ENCODE measurements around the gene MYBPHL.

MYBPHL gene

DNA sequence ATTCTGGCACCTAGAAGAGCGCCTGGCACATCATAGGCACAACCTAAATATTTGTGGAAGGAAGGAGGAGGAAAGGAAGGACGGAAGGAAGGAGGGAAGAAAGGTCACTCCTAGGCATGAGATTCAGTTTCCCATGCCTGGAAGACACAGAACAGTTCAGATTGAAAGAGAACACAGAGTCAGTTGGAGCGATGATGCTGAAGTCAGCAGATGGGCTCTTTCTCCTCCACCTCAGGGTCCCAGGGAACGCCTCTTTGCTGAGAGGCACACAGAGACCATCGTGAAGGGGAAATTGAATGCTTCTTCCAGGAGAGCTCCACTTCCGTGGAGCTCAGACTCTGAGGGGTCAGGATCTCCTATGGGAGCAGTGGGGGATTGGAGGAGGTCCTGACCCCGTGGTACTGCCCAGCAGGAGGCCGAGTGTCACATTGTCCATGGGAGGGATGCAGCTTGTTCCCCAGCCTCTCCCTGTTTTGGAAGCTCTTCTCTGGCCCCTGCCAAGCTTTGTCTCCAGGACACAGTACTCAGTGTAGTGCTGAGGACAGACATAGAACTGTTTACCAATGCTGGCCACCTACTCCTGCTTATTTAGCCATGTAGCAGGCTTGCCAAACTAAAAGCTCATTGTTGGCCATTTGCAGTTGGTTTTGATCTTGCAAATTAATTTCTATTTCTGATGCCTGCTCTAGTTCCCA lies 2.4 kb downstream of the MYBPHL start:
- Histone ChIP-seq H3K36me3 (ENCODE audit: control insufficient read depth, insufficient read depth, low read length) (no peaks in the 10 kb centered on the region), H3K27me3 (ENCODE audit: control insufficient read depth, insufficient read depth, low read length) (no peaks in the 10 kb centered on the region), H3K9ac (ENCODE audit: low read depth, low read length) (no peak overlapping the region), H3K4me1 (ENCODE audit: control insufficient read depth, insufficient read depth, low read length) (peaks cover 6% of the 10 kb centered on the region), H3K4me3 (ENCODE audit: low read depth, low read length) (no peak overlapping the region), H3K9me3 (ENCODE audit: control insufficient read depth, insufficient read depth, low read length) (no peaks in the 10 kb centered on the region)

- H3K4me1 ChIP-seq (ENCODE audit: control insufficient read depth, insufficient read depth, low read length): peaks cover 2% of the 10 kb centered on the region
- no peak overlapping the region for H3K9ac ChIP-seq (ENCODE audit: low read depth, low read length)
- H3K27me3 ChIP-seq (ENCODE audit: control insufficient read depth, insufficient read depth, low read length): no peaks in the 10 kb centered on the region
- H3K4me3 ChIP-seq (ENCODE audit: low read depth, low read length): no peak overlapping the region
- no peaks in the 10 kb centered on the region for H3K36me3 ChIP-seq (ENCODE audit: control insufficient read depth, insufficient read depth, low read length)
- H3K9me3 ChIP-seq (ENCODE audit: control insufficient read depth, insufficient read depth, low read length): no peaks in the 10 kb centered on the region
Observed at GRCh38 chr1:109301874-109302273, 4.9 kb downstream of the MYBPHL start.

GRCh38 chr1:109300650-109301151 lies 6.1 kb downstream of the MYBPHL start:
- no peaks in the 10 kb centered on the region for H3K27me3 ChIP-seq (ENCODE audit: control insufficient read depth, insufficient read depth, low read length)

DNA sequence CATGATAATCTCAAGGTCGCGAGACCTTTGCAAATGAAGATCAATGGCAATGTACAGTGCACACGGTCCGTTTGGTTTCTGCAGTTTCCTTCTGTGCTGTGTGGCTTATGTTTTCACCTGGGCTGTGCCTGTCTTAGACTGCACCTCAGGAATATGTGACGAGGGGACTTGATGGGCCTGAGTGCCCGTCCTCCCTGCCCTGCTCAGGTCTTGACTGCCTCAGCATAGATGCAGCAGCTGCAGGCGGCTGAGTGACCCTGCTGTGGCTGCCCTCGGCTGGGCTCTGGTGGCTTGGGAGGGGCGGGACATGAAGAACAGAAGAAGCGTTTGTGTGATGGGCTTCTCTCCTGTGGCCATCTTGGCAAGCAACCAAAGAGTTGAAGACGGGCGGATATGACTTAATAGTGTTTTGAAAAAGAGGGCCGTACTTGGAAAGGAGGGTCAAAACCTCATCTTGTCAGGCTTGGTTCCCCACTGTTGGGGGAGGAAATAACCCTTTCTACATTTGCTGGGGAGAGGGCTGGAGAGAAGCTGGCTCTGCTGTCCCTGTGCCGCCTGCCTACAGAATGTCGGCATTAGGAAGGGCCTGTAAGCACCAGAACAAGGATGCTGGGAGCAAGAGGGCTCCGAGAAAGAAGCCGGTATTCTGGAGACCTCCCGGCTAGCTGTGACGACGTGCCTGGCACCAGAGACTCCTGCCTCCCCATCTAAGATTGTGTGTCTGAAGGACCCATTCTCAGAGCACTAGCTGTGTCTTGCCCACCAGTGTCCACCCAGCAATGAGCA lies 7.1 kb downstream of the MYBPHL start:
- no peak overlapping the region for H3K9ac ChIP-seq (ENCODE audit: low read depth, low read length)
- no peaks in the 10 kb centered on the region for H3K27me3 ChIP-seq (ENCODE audit: control insufficient read depth, insufficient read depth, low read length)
- no peaks in the 10 kb centered on the region for H3K9me3 ChIP-seq (ENCODE audit: control insufficient read depth, insufficient read depth, low read length)
- no peaks in the 10 kb centered on the region for H3K36me3 ChIP-seq (ENCODE audit: control insufficient read depth, insufficient read depth, low read length)
- no peaks in the 10 kb centered on the region for H3K4me1 ChIP-seq (ENCODE audit: control insufficient read depth, insufficient read depth, low read length)
- no peak overlapping the region for H3K4me3 ChIP-seq (ENCODE audit: low read depth, low read length)

More at GRCh38 chr1:109300650-109301151, 6.1 kb downstream of the MYBPHL start:
- Histone ChIP-seq H3K9ac (ENCODE audit: low read depth, low read length) (no peak overlapping the region), H3K4me3 (ENCODE audit: low read depth, low read length) (no peak overlapping the region), H3K9me3 (ENCODE audit: control insufficient read depth, insufficient read depth, low read length) (no peaks in the 10 kb centered on the region), H3K4me1 (ENCODE audit: control insufficient read depth, insufficient read depth, low read length) (no peaks in the 10 kb centered on the region), H3K36me3 (ENCODE audit: control insufficient read depth, insufficient read depth, low read length) (no peaks in the 10 kb centered on the region)

DNA sequence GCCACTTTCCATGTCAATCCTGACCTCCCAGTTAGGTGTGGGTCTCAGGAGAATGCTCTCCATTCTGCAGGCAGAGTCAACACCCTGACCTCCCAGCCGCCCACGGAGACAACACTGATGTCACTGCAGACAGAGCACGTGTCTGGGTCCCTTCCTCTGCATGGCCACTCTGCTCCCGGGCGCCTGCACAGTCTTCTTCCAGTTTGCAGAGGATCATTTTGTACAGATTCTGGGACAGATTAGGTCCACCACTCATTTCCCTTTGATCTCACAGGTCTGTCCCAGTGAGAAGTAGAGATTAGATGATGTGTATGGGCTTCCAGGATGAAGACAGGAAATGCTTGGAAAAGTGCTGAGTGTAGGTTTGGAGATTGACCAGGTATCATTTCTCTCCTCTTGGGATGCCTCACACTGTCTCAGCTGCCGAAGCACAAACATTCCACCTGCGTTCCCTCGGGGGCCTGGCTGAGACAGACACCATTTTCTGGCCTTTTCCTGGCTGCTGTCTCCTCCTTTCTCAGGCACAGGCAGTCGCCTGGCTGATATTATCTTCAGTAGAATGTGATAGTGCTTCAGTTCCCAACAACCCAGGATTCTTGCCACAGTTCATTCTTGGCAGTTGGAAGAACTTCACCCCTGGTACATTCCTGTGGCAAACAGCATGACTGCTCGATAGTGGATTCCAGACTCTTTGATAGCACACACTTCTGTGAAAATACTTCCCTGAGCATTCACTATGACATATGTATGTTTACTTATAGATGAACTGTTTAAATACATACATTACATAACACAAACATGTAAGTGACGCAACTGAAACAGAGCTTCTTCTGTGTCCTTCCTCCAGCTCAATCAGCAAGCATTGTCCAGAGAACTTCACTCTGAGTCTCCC lies 7.9 kb downstream of the MYBPHL start:
- no peaks in the 10 kb centered on the region for H3K27me3 ChIP-seq (ENCODE audit: control insufficient read depth, insufficient read depth, low read length)
- no peak overlapping the region for H3K9ac ChIP-seq (ENCODE audit: low read depth, low read length)
- H3K36me3 ChIP-seq (ENCODE audit: control insufficient read depth, insufficient read depth, low read length): no peaks in the 10 kb centered on the region
- H3K4me3 ChIP-seq (ENCODE audit: low read depth, low read length): no peak overlapping the region
- H3K9me3 ChIP-seq (ENCODE audit: control insufficient read depth, insufficient read depth, low read length): no peaks in the 10 kb centered on the region
- no peaks in the 10 kb centered on the region for H3K4me1 ChIP-seq (ENCODE audit: control insufficient read depth, insufficient read depth, low read length)

- Histone ChIP-seq H3K27me3 (ENCODE audit: control insufficient read depth, insufficient read depth, low read length) (no peaks in the 10 kb centered on the region), H3K9ac (ENCODE audit: low read depth, low read length) (no peak overlapping the region), H3K9me3 (ENCODE audit: control insufficient read depth, insufficient read depth, low read length) (no peaks in the 10 kb centered on the region), H3K36me3 (ENCODE audit: control insufficient read depth, insufficient read depth, low read length) (no peaks in the 10 kb centered on the region), H3K4me1 (ENCODE audit: control insufficient read depth, insufficient read depth, low read length) (no peaks in the 10 kb centered on the region), H3K4me3 (ENCODE audit: low read depth, low read length) (no peak overlapping the region)
Observed at GRCh38 chr1:109296782-109297181, 10.0 kb downstream of the MYBPHL start.

GRCh38 chr1:109295712-109296415 lies 10.9 kb downstream of the MYBPHL start:
- no peaks in the 10 kb centered on the region for H3K27me3 ChIP-seq (ENCODE audit: control insufficient read depth, insufficient read depth, low read length)
- no peak overlapping the region for H3K4me3 ChIP-seq (ENCODE audit: low read depth, low read length)
- H3K4me1 ChIP-seq (ENCODE audit: control insufficient read depth, insufficient read depth, low read length): no peaks in the 10 kb centered on the region
- H3K9me3 ChIP-seq (ENCODE audit: control insufficient read depth, insufficient read depth, low read length): no peaks in the 10 kb centered on the region
- H3K36me3 ChIP-seq (ENCODE audit: control insufficient read depth, insufficient read depth, low read length): no peaks in the 10 kb centered on the region
- H3K9ac ChIP-seq (ENCODE audit: low read depth, low read length): no peak overlapping the region

GRCh38 chr1:109294481-109294880 lies 12.3 kb downstream of the MYBPHL start:
- H3K9ac ChIP-seq (ENCODE audit: low read depth, low read length): no peak overlapping the region
- no peaks in the 10 kb centered on the region for H3K4me1 ChIP-seq (ENCODE audit: control insufficient read depth, insufficient read depth, low read length)
- no peaks in the 10 kb centered on the region for H3K27me3 ChIP-seq (ENCODE audit: control insufficient read depth, insufficient read depth, low read length)
- no peaks in the 10 kb centered on the region for H3K36me3 ChIP-seq (ENCODE audit: control insufficient read depth, insufficient read depth, low read length)
- H3K4me3 ChIP-seq (ENCODE audit: low read depth, low read length): no peak overlapping the region
- no peaks in the 10 kb centered on the region for H3K9me3 ChIP-seq (ENCODE audit: control insufficient read depth, insufficient read depth, low read length)

DNA sequence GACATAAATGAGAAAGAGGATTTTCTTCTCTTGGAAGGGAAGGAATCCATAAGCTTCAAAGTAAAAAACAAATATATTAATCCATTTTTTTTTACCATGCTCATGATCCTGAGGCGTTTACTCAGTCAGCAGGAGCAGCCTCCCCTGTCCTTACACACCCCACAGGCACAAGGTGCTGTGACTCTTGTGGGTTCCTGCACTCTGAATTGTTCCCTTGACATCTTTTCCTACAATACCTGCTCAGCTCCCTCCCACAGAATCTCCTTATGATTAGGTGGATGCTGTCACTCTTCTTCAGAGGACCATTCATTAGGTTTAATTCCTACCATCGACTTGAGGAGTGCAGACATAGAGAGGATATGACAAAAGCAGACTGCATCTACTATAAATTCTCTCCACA lies 13.8 kb downstream of the MYBPHL start:
- Histone ChIP-seq H3K27me3 (ENCODE audit: control insufficient read depth, insufficient read depth, low read length) (no peaks in the 10 kb centered on the region), H3K4me1 (ENCODE audit: control insufficient read depth, insufficient read depth, low read length) (no peaks in the 10 kb centered on the region), H3K36me3 (ENCODE audit: control insufficient read depth, insufficient read depth, low read length) (no peaks in the 10 kb centered on the region), H3K4me3 (ENCODE audit: low read depth, low read length) (no peak overlapping the region), H3K9ac (ENCODE audit: low read depth, low read length) (no peak overlapping the region), H3K9me3 (ENCODE audit: control insufficient read depth, insufficient read depth, low read length) (no peaks in the 10 kb centered on the region)

- H3K36me3 ChIP-seq (ENCODE audit: control insufficient read depth, insufficient read depth, low read length): no peaks in the 10 kb centered on the region
- H3K4me3 ChIP-seq (ENCODE audit: low read depth, low read length): no peak overlapping the region
- no peaks in the 10 kb centered on the region for H3K4me1 ChIP-seq (ENCODE audit: control insufficient read depth, insufficient read depth, low read length)
- H3K9ac ChIP-seq (ENCODE audit: low read depth, low read length): no peak overlapping the region
- no peaks in the 10 kb centered on the region for H3K27me3 ChIP-seq (ENCODE audit: control insufficient read depth, insufficient read depth, low read length)
- no peaks in the 10 kb centered on the region for H3K9me3 ChIP-seq (ENCODE audit: control insufficient read depth, insufficient read depth, low read length)
Observed at GRCh38 chr1:109292364-109292763, 14.4 kb downstream of the MYBPHL start.

DNA sequence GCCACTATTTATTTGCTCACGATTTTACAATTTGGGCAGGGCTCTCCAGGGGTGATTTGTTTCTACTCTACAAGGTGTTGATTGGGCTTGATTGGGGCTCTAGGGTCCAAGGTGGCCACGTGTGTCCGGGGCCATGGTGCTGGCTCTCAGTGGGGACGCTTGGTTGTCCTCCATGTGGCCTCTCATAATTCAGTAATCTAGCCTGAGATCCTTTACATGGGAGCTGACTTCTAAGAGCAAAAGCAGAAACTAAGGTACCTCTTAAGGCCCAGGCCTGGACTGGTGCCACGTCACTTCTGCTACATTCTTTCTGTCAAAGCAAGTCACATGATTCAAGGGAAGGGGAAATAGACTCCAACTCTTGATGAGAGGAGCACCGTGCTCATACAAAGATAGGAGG lies 15.8 kb downstream of the MYBPHL start:
- H3K9me3 ChIP-seq (ENCODE audit: control insufficient read depth, insufficient read depth, low read length): no peaks in the 10 kb centered on the region
- H3K4me3 ChIP-seq (ENCODE audit: low read depth, low read length): no peak overlapping the region
- no peaks in the 10 kb centered on the region for H3K36me3 ChIP-seq (ENCODE audit: control insufficient read depth, insufficient read depth, low read length)
- H3K4me1 ChIP-seq (ENCODE audit: control insufficient read depth, insufficient read depth, low read length): no peaks in the 10 kb centered on the region
- no peak overlapping the region for H3K9ac ChIP-seq (ENCODE audit: low read depth, low read length)
- H3K27me3 ChIP-seq (ENCODE audit: control insufficient read depth, insufficient read depth, low read length): no peaks in the 10 kb centered on the region
